ENCODE data around the gene PDK1. TPM values are rescaled to one million over a fixed set of nuclear protein-coding genes. Genes with fewer than 3 reads are reported as not detected.

PDK1 gene
- total RNA-seq, 2 donors from 2014 or later: 26.6 to 33.0 TPM

DNA sequence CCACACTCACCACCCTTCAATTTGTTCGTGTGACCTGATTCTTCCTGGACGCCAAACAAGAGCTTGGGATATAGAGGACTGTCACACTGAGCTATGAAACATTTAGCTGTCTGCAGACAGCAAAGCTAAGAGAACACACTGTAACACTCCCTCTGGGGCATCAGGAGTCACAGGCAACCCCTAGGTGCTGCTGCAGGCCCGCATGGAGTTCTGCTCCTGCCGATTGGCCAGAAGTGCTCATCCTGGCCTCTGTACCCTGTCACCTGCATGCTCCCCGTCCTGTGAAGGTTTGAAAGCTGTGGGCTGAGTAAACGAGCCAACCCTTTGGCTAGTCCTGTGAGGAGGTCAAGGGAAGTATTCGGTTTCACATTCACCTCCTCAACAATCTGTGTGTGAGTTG, 73.7 kb downstream of the PDK1 start:
- no peak overlapping the region for H3K27ac ChIP-seq
- DNase-seq (ENCODE audit: low spot score): no peak
- H3K9me3 ChIP-seq: no peaks in the 10 kb centered on the region
- no peak overlapping the region for H3K4me3 ChIP-seq
- H3K36me3 ChIP-seq: no peaks in the 10 kb centered on the region
- no peaks in the 10 kb centered on the region for H3K27me3 ChIP-seq
- H3K4me1 ChIP-seq: no peaks in the 10 kb centered on the region
- TF ChIP-seq, protein P1, sequence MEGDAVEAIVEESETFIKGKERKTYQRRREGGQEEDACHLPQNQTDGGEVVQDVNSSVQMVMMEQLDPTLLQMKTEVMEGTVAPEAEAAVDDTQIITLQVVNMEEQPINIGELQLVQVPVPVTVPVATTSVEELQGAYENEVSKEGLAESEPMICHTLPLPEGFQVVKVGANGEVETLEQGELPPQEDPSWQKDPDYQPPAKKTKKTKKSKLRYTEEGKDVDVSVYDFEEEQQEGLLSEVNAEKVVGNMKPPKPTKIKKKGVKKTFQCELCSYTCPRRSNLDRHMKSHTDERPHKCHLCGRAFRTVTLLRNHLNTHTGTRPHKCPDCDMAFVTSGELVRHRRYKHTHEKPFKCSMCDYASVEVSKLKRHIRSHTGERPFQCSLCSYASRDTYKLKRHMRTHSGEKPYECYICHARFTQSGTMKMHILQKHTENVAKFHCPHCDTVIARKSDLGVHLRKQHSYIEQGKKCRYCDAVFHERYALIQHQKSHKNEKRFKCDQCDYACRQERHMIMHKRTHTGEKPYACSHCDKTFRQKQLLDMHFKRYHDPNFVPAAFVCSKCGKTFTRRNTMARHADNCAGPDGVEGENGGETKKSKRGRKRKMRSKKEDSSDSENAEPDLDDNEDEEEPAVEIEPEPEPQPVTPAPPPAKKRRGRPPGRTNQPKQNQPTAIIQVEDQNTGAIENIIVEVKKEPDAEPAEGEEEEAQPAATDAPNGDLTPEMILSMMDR (IDR thresholded peaks at IDR 0.05): no peak

GRCh38 chr2:172630181-172630580, 74.3 kb downstream of the PDK1 start:
- H3K4me3 ChIP-seq: no peak overlapping the region
- H3K4me1 ChIP-seq: no peaks in the 10 kb centered on the region
- DNase-seq (ENCODE audit: low spot score): no peak
- TF ChIP-seq, protein P1 (IDR thresholded peaks at IDR 0.05): no peak
- no peaks in the 10 kb centered on the region for H3K36me3 ChIP-seq
- no peaks in the 10 kb centered on the region for H3K9me3 ChIP-seq
- no peaks in the 10 kb centered on the region for H3K27me3 ChIP-seq
- no peak overlapping the region for H3K27ac ChIP-seq

- Histone ChIP-seq H3K27ac (no peak overlapping the region), H3K9me3 (no peaks in the 10 kb centered on the region), H3K4me3 (no peak overlapping the region), H3K4me1 (no peaks in the 10 kb centered on the region), H3K36me3 (no peaks in the 10 kb centered on the region), H3K27me3 (no peaks in the 10 kb centered on the region)
- DNase-seq (ENCODE audit: low spot score): no peak
- TF ChIP-seq, protein P1 (IDR thresholded peaks at IDR 0.05): no peak
These were observed 78.6 kb downstream of the PDK1 start for GRCh38 chr2:172634477-172634876.

GRCh38 chr2:172635548-172635947, 79.7 kb downstream of the PDK1 start:
- TF ChIP-seq, protein P1 (IDR thresholded peaks at IDR 0.05): no peak
- Histone ChIP-seq H3K36me3 (no peaks in the 10 kb centered on the region), H3K4me3 (no peak overlapping the region), H3K9me3 (no peaks in the 10 kb centered on the region), H3K4me1 (no peaks in the 10 kb centered on the region), H3K27me3 (no peaks in the 10 kb centered on the region), H3K27ac (no peak overlapping the region)
- no peak for DNase-seq (ENCODE audit: low spot score)

DNA sequence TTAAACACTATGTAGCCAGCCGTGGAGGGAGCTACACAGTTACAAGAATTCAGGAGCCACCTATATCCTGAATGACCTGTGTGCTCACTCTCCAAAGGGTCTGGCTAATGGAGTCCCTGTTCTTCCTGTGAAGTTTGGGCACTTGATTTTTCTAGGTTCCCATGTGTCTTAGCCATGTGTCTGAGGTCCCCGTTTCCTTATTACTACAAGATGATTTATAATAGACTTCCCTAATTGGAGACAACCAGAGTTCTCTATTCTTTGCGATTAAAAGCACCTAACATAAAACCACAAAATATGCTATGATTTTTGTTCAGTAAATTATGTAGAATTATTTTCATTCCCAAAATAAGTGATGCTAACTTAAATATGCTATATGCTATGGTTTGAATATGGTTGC, 83.4 kb downstream of the PDK1 start:
- Histone ChIP-seq H3K4me3 (no peak overlapping the region), H3K27ac (no peak overlapping the region), H3K27me3 (no peaks in the 10 kb centered on the region), H3K9me3 (no peaks in the 10 kb centered on the region), H3K36me3 (no peaks in the 10 kb centered on the region), H3K4me1 (no peaks in the 10 kb centered on the region)
- DNase-seq (ENCODE audit: low spot score): no peak
- TF ChIP-seq, protein P1 (IDR thresholded peaks at IDR 0.05): no peak

GRCh38 chr2:172639823-172640222, 83.9 kb downstream of the PDK1 start:
- H3K27me3 ChIP-seq: no peaks in the 10 kb centered on the region

More at GRCh38 chr2:172639823-172640222, 83.9 kb downstream of the PDK1 start:
- Histone ChIP-seq H3K27ac (no peak overlapping the region), H3K36me3 (no peaks in the 10 kb centered on the region), H3K9me3 (no peaks in the 10 kb centered on the region), H3K4me1 (no peaks in the 10 kb centered on the region), H3K4me3 (no peak overlapping the region)
- TF ChIP-seq, protein P1 (IDR thresholded peaks at IDR 0.05): no peak
- DNase-seq (ENCODE audit: low spot score): no peak
